Measurements from ENCODE around the gene RANBP10. TPM values are rescaled to one million over a fixed set of nuclear protein-coding genes. Genes with fewer than 3 reads are reported as not detected.

Gene RANBP10
- polyA plus RNA-seq, 2 of the 4 experiments (the other 2 are of a cell fraction): 7.5 to 9.8 TPM

GRCh38 chr16:67726106-67727034, 80.0 kb downstream of the RANBP10 start:
- DNase-seq (ENCODE audit: low read depth in 1 of 2, low spot score in 1 of 2) (no peak), ATAC-seq (peak in 1 of 2 experiments; percentile 22; a peak in 1 of 6 replicates), FAIRE-seq (no peak)
- H3K27ac ChIP-seq: no peak overlapping the region
- POLR2A ChIA-PET: interaction anchor here (0.6 kb wide), 1 partner anchor 258 kb away, joined by 4 read pairs; no protein-coding TSS in a partner anchor
- H3K4me2 ChIP-seq: no peak overlapping the region
- CTCF ChIA-PET: interaction anchor here (0.7 kb wide), 1 partner anchor 82 kb away, joined by 3 read pairs; no protein-coding TSS in a partner anchor
- TF ChIP-seq CBX8 (IDR thresholded peaks at IDR 0.05) (no peak), GATA3 (IDR thresholded peaks at IDR 0.05; ENCODE audit: borderline replicate concordance) (no peak), EHF (CRISPR knock-in tag; IDR thresholded peaks at IDR 0.05) (no peak), HDAC2 (IDR thresholded peaks at IDR 0.05) (no peak), FOSL2 (IDR thresholded peaks at IDR 0.05) (no peak), FOSL2 (CRISPR knock-in tag; IDR thresholded peaks at IDR 0.05) (no peak), POLR2A (IDR thresholded peaks at IDR 0.05; ENCODE audit: low read length) (no peak), CBX2 (IDR thresholded peaks at IDR 0.05; ENCODE audit: borderline replicate concordance, low read depth) (no peak), RAD21 (conservative IDR thresholded peaks at IDR 0.05 in 1 of 2, IDR thresholded peaks at IDR 0.05 in 1 of 2) (no peak), JUN (IDR thresholded peaks at IDR 0.05) (no peak), RNF2 (IDR thresholded peaks at IDR 0.05; ENCODE audit: borderline replicate concordance, low read depth) (no peak)
- 85% methylated on average over 8 of the region's 8 CpGs for WGBS (ENCODE audit: missing lambda C conversion rate)
- no peak overlapping the region for H3K4me3 ChIP-seq
- H3K4me1 ChIP-seq: no peaks in the 10 kb centered on the region
- H3K9me3 ChIP-seq: no peaks in the 10 kb centered on the region

GRCh38 chr16:67723911-67724305, 82.5 kb downstream of the RANBP10 start:
- no peak for DNase-seq (ENCODE audit: low read depth in 1 of 2, low spot score in 1 of 2)
- H3K9me3 ChIP-seq: no peaks in the 10 kb centered on the region
- FAIRE-seq: no peak
- H3K27ac ChIP-seq: no peak overlapping the region
- 83% methylated on average over 5 of the region's 5 CpGs for WGBS (ENCODE audit: missing lambda C conversion rate)
- H3K4me1 ChIP-seq: peaks cover 7% of the 10 kb centered on the region
- H3K4me2 ChIP-seq: no peak overlapping the region
- TF ChIP-seq CTCF (IDR thresholded peaks at IDR 0.05): no peak
- no peak overlapping the region for H3K4me3 ChIP-seq
- POLR2A ChIA-PET: no interaction called here
- ATAC-seq: no peak
- CTCF ChIA-PET: interaction anchor here (1.2 to 1.4 kb wide), 3 partner anchors 51 to 230 kb away, joined by 3 to 4 read pairs (median 4); no protein-coding TSS in a partner anchor

- DNase-seq (ENCODE audit: low read depth in 1 of 2, low spot score in 1 of 2) (no peak), ATAC-seq (no peak), FAIRE-seq (no peak)
- no peak overlapping the region for H3K27ac ChIP-seq
- H3K9me3 ChIP-seq: no peaks in the 10 kb centered on the region
- H3K4me2 ChIP-seq: no peak overlapping the region
- ChIA-PET POLR2A (no interaction called here), CTCF (interaction anchor here (0.7 to 1.3 kb wide), 2 partner anchors 24 to 93 kb away, joined by 3 read pairs; no protein-coding TSS in a partner anchor)
- H3K4me1 ChIP-seq: peaks cover 7% of the 10 kb centered on the region
- TF ChIP-seq, protein P1, sequence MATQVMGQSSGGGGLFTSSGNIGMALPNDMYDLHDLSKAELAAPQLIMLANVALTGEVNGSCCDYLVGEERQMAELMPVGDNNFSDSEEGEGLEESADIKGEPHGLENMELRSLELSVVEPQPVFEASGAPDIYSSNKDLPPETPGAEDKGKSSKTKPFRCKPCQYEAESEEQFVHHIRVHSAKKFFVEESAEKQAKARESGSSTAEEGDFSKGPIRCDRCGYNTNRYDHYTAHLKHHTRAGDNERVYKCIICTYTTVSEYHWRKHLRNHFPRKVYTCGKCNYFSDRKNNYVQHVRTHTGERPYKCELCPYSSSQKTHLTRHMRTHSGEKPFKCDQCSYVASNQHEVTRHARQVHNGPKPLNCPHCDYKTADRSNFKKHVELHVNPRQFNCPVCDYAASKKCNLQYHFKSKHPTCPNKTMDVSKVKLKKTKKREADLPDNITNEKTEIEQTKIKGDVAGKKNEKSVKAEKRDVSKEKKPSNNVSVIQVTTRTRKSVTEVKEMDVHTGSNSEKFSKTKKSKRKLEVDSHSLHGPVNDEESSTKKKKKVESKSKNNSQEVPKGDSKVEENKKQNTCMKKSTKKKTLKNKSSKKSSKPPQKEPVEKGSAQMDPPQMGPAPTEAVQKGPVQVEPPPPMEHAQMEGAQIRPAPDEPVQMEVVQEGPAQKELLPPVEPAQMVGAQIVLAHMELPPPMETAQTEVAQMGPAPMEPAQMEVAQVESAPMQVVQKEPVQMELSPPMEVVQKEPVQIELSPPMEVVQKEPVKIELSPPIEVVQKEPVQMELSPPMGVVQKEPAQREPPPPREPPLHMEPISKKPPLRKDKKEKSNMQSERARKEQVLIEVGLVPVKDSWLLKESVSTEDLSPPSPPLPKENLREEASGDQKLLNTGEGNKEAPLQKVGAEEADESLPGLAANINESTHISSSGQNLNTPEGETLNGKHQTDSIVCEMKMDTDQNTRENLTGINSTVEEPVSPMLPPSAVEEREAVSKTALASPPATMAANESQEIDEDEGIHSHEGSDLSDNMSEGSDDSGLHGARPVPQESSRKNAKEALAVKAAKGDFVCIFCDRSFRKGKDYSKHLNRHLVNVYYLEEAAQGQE (IDR thresholded peaks at IDR 0.05): no peak
- TF ChIP-seq TFCP2L1 (CRISPR knock-in tag; IDR thresholded peaks at IDR 0.05) (no peak), JUNB (IDR thresholded peaks at IDR 0.05) (no peak), NPAS2 (CRISPR knock-in tag; IDR thresholded peaks at IDR 0.05; ENCODE audit: borderline replicate concordance) (no peak), MAFK (IDR thresholded peaks at IDR 0.05; ENCODE audit: partially characterized antibody) (no peak), POLR2AphosphoS2 (conservative IDR thresholded peaks at IDR 0.05; ENCODE audit: low read length) (no peak), RARB (CRISPR knock-in tag; IDR thresholded peaks at IDR 0.05) (no peak), HDAC2 (IDR thresholded peaks at IDR 0.05) (no peak), RCOR1 (IDR thresholded peaks at IDR 0.05; ENCODE audit: low read depth, low read length) (no peak), CEBPB (IDR thresholded peaks at IDR 0.05) (no peak), MYC (IDR thresholded peaks at IDR 0.05; ENCODE audit: borderline replicate concordance, low read length) (no peak), HOXB13 (CRISPR knock-in tag; IDR thresholded peaks at IDR 0.05; ENCODE audit: low read depth) (no peak), RFX5 (IDR thresholded peaks at IDR 0.05) (no peak), MAZ (IDR thresholded peaks at IDR 0.05; ENCODE audit: borderline replicate concordance, low read depth, low read length) (no peak)
- TF ChIP-seq, protein P2, sequence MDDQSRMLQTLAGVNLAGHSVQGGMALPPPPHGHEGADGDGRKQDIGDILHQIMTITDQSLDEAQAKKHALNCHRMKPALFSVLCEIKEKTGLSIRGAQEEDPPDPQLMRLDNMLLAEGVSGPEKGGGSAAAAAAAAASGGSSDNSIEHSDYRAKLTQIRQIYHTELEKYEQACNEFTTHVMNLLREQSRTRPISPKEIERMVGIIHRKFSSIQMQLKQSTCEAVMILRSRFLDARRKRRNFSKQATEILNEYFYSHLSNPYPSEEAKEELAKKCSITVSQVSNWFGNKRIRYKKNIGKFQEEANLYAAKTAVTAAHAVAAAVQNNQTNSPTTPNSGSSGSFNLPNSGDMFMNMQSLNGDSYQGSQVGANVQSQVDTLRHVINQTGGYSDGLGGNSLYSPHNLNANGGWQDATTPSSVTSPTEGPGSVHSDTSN (IDR thresholded peaks at IDR 0.05): no peak
- TF ChIP-seq, protein P3, sequence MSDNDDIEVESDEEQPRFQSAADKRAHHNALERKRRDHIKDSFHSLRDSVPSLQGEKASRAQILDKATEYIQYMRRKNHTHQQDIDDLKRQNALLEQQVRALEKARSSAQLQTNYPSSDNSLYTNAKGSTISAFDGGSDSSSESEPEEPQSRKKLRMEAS (IDR thresholded peaks at IDR 0.05): no peak
- WGBS (ENCODE audit: missing lambda C conversion rate): 92% methylated on average over 5 of the region's 5 CpGs
- H3K4me3 ChIP-seq: no peak overlapping the region
Measured at GRCh38 chr16:67723151-67723910, 83.0 kb downstream of the RANBP10 start.

Data from A549 (cell line).